GM12864 (cell line): ENCODE measurements around the gene TBXAS1.

Experiments
- DNase-seq: peaks from one replicate; pipeline ENCODE4 v3.0.0-alpha.2; 2011; ENCODE audit warnings: low read depth
- H3K4me3 ChIP-seq: 2 replicates; pipeline ENCODE4 v1.5.1; 2011; ENCODE audit warnings: mild to moderate bottlenecking, low read depth, low read length, control low read depth
- CTCF ChIP-seq: IDR thresholded peaks from 2 replicates; pipeline ENCODE4 v1.5.1; 2011; ENCODE audit warnings: low read depth, mild to moderate bottlenecking, moderate library complexity, low read length, control low read depth, inconsistent platforms; ENCODE audit errors: missing control alignments

The TBXAS1 gene

GRCh38 chr7:139798221-139798620 lies 30.8 kb upstream of the TBXAS1 start:
- TF ChIP-seq CTCF, result no peak
- no peak overlapping the region for H3K4me3 ChIP-seq
- peak; percentile 64 for DNase-seq

GRCh38 chr7:139798892-139799291 lies 30.2 kb upstream of the TBXAS1 start:
- no peak overlapping the region for H3K4me3 ChIP-seq
- DNase-seq, result no peak
- no peak for TF ChIP-seq CTCF

GRCh38 chr7:139799586-139799985 lies 29.5 kb upstream of the TBXAS1 start:
- no peak overlapping the region for H3K4me3 ChIP-seq
- no peak for TF ChIP-seq CTCF
- DNase-seq, result no peak

- DNase-seq, result no peak
- no peak for TF ChIP-seq CTCF
- H3K4me3 ChIP-seq, result no peak overlapping the region
Measured at GRCh38 chr7:139804571-139804970, 24.5 kb upstream of the TBXAS1 start.

GRCh38 chr7:139807009-139807408 lies 22.1 kb upstream of the TBXAS1 start:
- no peak for DNase-seq
- TF ChIP-seq CTCF, result no peak
- no peak overlapping the region for H3K4me3 ChIP-seq

GRCh38 chr7:139808427-139808826 lies 20.6 kb upstream of the TBXAS1 start:
- no peak for TF ChIP-seq CTCF
- no peak for DNase-seq

GRCh38 chr7:139808846-139809442 lies 20.1 kb upstream of the TBXAS1 start:
- DNase-seq, result no peak
- H3K4me3 ChIP-seq, result no peak overlapping the region
- TF ChIP-seq CTCF, result no peak

More at GRCh38 chr7:139808427-139808826, 20.6 kb upstream of the TBXAS1 start:
- no peak overlapping the region for H3K4me3 ChIP-seq
